Stimulated activated CD8-positive, alpha-beta memory T cell treated with anti-CD3 and anti-CD28 coated beads, Interleukin-4, amount 100 ng/mL, for 24 hours (primary cell): Measurements from ENCODE around the gene SCAMP1.
A peak's percentile ranks its signal among the peaks of the same experiment; 100 is the strongest.
"Not testable (repeated sequence)": the region's sequence is repeated elsewhere in the genome, so short reads cannot be mapped to it uniquely, and the experiment has no call there.

Experiments used
- DNase-seq: peaks from one replicate; pipeline ENCODE4 v3.0.0-alpha.2; 2020; ENCODE audit warnings: low read depth

SCAMP1 gene

GRCh38 chr5:78359831-78360673 is at the start of gene SCAMP1:
TSS of gene SCAMP1 (plus strand) at chr5:78360617. CDS start at chr5:78360672, 55 bp downstream.
- DNase-seq = peak; percentile 89

GRCh38 chr5:78317515-78317914 is 42.9 kb upstream of the SCAMP1 start:
- DNase-seq = no peak

- no peak for DNase-seq
Observed at GRCh38 chr5:78318337-78318736, 42.1 kb upstream of the SCAMP1 start.

- DNase-seq = no peak
Observed at GRCh38 chr5:78320401-78320800, 40.0 kb upstream of the SCAMP1 start.

GRCh38 chr5:78323241-78323640 is 37.2 kb upstream of the SCAMP1 start:
- DNase-seq = no peak

GRCh38 chr5:78326930-78327329 is 33.5 kb upstream of the SCAMP1 start:
- no peak for DNase-seq

- no peak for DNase-seq
Observed at GRCh38 chr5:78327761-78328510, 32.5 kb upstream of the SCAMP1 start.

GRCh38 chr5:78328585-78329173 is 31.7 kb upstream of the SCAMP1 start:
- DNase-seq = no peak

- no peak for DNase-seq
Observed at GRCh38 chr5:78331523-78332080, 28.8 kb upstream of the SCAMP1 start.

- no peak for DNase-seq
Observed at GRCh38 chr5:78334811-78335210, 25.6 kb upstream of the SCAMP1 start.

GRCh38 chr5:78335976-78336375 is 24.4 kb upstream of the SCAMP1 start:
- DNase-seq = no peak

- no peak for DNase-seq
Observed at GRCh38 chr5:78336698-78337097, 23.7 kb upstream of the SCAMP1 start.

- no peak for DNase-seq
Observed at GRCh38 chr5:78339617-78340436, 20.6 kb upstream of the SCAMP1 start.

- DNase-seq = no peak
Observed at GRCh38 chr5:78341440-78341839, 19.0 kb upstream of the SCAMP1 start.

GRCh38 chr5:78345485-78345884 is 14.9 kb upstream of the SCAMP1 start:
- no peak for DNase-seq

- DNase-seq = no peak
Observed at GRCh38 chr5:78353520-78353919, 6.9 kb upstream of the SCAMP1 start.

- DNase-seq = no peak
Observed at GRCh38 chr5:78354066-78354670, 6.2 kb upstream of the SCAMP1 start.

GRCh38 chr5:78355561-78355960 is 4.9 kb upstream of the SCAMP1 start:
- DNase-seq = no peak

GRCh38 chr5:78359455-78359830 is 974 bp upstream of the SCAMP1 start:
- not testable (repeated sequence) for DNase-seq

GRCh38 chr5:78360674-78360923 is 182 bp downstream of the SCAMP1 start:
- DNase-seq = no peak

GRCh38 chr5:78360924-78361630 is 660 bp downstream of the SCAMP1 start:
- peak; percentile 56 for DNase-seq
